T-helper 2 cell (primary cell): Measurements from ENCODE around the gene ADCY5.

Source experiments
- DNase-seq, 5 experiments: peaks; one replicate each; pipeline versions ENCODE4 v3.0.0 to v3.0.0-alpha.2; 2012 to 2022

The ADCY5 gene

GRCh38 chr3:123405936-123406510, 42.9 kb downstream of the ADCY5 start:
- DNase-seq, result no peak

- no peak for DNase-seq
Observed at GRCh38 chr3:123405021-123405420, 43.9 kb downstream of the ADCY5 start.

GRCh38 chr3:123404391-123404790, 44.5 kb downstream of the ADCY5 start:
- DNase-seq, result no peak

- no peak for DNase-seq
Observed at GRCh38 chr3:123401836-123402530, 46.9 kb downstream of the ADCY5 start.

GRCh38 chr3:123400169-123400568, 48.7 kb downstream of the ADCY5 start:
- no peak for DNase-seq

- no peak for DNase-seq
Observed at GRCh38 chr3:123399653-123400052, 49.2 kb downstream of the ADCY5 start.

- DNase-seq, result no peak
Observed at GRCh38 chr3:123397921-123398785, 50.7 kb downstream of the ADCY5 start.

GRCh38 chr3:123397050-123397590, 51.8 kb downstream of the ADCY5 start:
- no peak for DNase-seq

GRCh38 chr3:123396171-123397049, 52.5 kb downstream of the ADCY5 start:
- DNase-seq, result no peak

GRCh38 chr3:123395235-123395634, 53.7 kb downstream of the ADCY5 start:
- DNase-seq, result no peak

- DNase-seq, result no peak
Observed at GRCh38 chr3:123394391-123395020, 54.4 kb downstream of the ADCY5 start.

GRCh38 chr3:123392871-123393620, 55.8 kb downstream of the ADCY5 start:
- no peak for DNase-seq

- no peak for DNase-seq
Observed at GRCh38 chr3:123392368-123392767, 56.5 kb downstream of the ADCY5 start.

GRCh38 chr3:123390865-123391600, 57.9 kb downstream of the ADCY5 start:
- no peak for DNase-seq

- DNase-seq, result no peak
Observed at GRCh38 chr3:123389628-123389918, 59.3 kb downstream of the ADCY5 start.

- DNase-seq, result no peak
Observed at GRCh38 chr3:123388811-123389627, 59.9 kb downstream of the ADCY5 start.

GRCh38 chr3:123388042-123388441, 60.8 kb downstream of the ADCY5 start:
- DNase-seq, result no peak

- no peak for DNase-seq
Observed at GRCh38 chr3:123387532-123387931, 61.4 kb downstream of the ADCY5 start.

GRCh38 chr3:123386477-123387040, 62.3 kb downstream of the ADCY5 start:
- DNase-seq, result no peak
